Stomach (tissue), 9 donors: ENCODE measurements around the gene TMIGD1. TPM values are rescaled to one million over a fixed set of nuclear protein-coding genes. Genes with fewer than 3 reads are reported as not detected.

Source experiments
- DNase-seq, 2 donors: peaks; one replicate each; pipeline versions ENCODE4 v3.0.0 to v3.0.0-alpha.2; 2013 to 2019
- H3K27ac ChIP-seq, 5 donors: fragments of 200-600 bp in 4 of 5; sonication (generic) in 4 of 5; one replicate each; pipeline ENCODE4 v1.5.1; 2013 to 2019; ENCODE audit warnings: mild to moderate bottlenecking in 1 of 5, moderate library complexity in 1 of 5
- H3K27me3 ChIP-seq, 3 donors: fragments of 200-600 bp; sonication (generic); one replicate each; pipeline ENCODE4 v1.5.1; 2017 to 2019; ENCODE audit warnings: mixed run types in 1 of 3
- H3K36me3 ChIP-seq, 4 donors: fragments of 200-600 bp; sonication (generic); 1 replicate in 3 of 4; 2 replicates in 1 of 4; pipeline ENCODE4 v1.5.1; 2016 to 2019
- H3K4me1 ChIP-seq, 4 donors: fragments of 200-600 bp; sonication (generic); one replicate each; pipeline ENCODE4 v1.5.1; 2016 to 2019
- H3K4me3 ChIP-seq, 4 donors: fragments of 200-600 bp; sonication (generic) in 3 of 4; one replicate each; pipeline ENCODE4 v1.5.1; 2016 to 2019; ENCODE audit warnings: mild to moderate bottlenecking in 1 of 4
- H3K9me3 ChIP-seq, 4 donors: fragments of 200-600 bp; sonication (generic); one replicate each; pipeline ENCODE4 v1.5.1; 2016 to 2019
- EP300 ChIP-seq: sonication (generic); formaldehyde crosslinking; IDR thresholded peaks from one replicate; pipeline ENCODE4 v1.6.1; 2017; ENCODE audit warnings: antibody characterized with exemption
- POLR2A ChIP-seq, 4 donors: fragments of 450-650 bp; IDR thresholded peaks; one replicate each; pipeline ENCODE4 v1.6.1; 2016; ENCODE audit warnings: antibody characterized with exemption in 4 of 4, control low read depth in 2 of 4, mild to moderate bottlenecking in 1 of 4, moderate library complexity in 1 of 4
- POLR2AphosphoS5 ChIP-seq, 3 donors: sonication (generic); formaldehyde crosslinking; IDR thresholded peaks; one replicate each; pipeline ENCODE4 v1.6.1; 2016; ENCODE audit warnings: antibody characterized with exemption in 3 of 3
- WGBS, 5 donors: extraction: QIAGEN DNeasy Blood & Tissue Kit in 3 of 5; methylation state at CpG; one replicate each; pipeline versions ENCODE4 v1.1.5 to v1.1.7; 2013 to 2018; 5-methylcytosine and 5-hydroxymethylcytosine counted together
- intact Hi-C: fragments of 100-400 bp; cut with DNase I; formaldehyde crosslinking; loops from one replicate; pipeline ENCODE4 v1.15.1; 2023; ENCODE audit warnings: low total_unique reads
- polyA plus RNA-seq, 3 donors: library from polyadenylated mRNA; stranded (reverse); fragments of 200-250 nt; gene quantifications; one replicate each; pipeline ENCODE4 v1.2.3, GENCODE V29; 2013
- total RNA-seq, 5 donors: library from RNA; depleted of rRNA; stranded (reverse); fragments of >200 nt; gene quantifications; one replicate each; pipeline versions ENCODE4 v1.1.0 to v1.2.3, GENCODE V29; 2014 to 2016
- TF ChIP-seq, protein P1 (sequence below), 7 experiments: fragments of 450-650 bp in 4 of 7; fragments of 200-600 bp in 3 of 7; sonication (generic) in 3 of 7; IDR thresholded peaks; one replicate each; pipeline ENCODE4 v1.5.1; 2016 to 2019; ENCODE audit warnings: antibody characterized with exemption in 7 of 7, control low read depth in 2 of 7, mild to moderate bottlenecking in 1 of 7
- donor health status: healthy with polysubstance abuse.
- donor health status: Bipolar disorder and iron deficiency.
- donor health status: healthy.

TMIGD1 gene
- total and polyA plus RNA-seq, 8 donors = 1.1 TPM; not detected in 7

DNA sequence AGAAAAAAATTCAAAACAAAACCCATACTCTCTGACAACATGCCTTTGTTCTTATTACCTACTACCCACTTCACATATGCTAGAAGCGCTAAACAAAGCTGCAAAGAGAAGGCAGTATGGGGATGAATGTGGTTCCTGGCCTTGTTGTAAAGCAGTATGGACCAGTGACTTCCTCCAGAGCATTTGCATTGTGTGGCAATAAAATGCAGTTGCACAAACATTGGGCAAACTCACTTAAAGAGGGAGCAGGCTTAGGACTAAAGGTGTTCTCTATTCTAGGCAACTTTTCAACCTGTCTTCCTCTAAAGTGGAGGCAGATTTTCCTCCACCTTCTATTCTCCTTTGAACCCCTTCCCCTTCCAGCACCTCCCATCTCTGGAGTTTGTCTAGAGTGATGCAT, 17.1 kb downstream of the TMIGD1 start:
- TF ChIP-seq EP300 = no peak
- no peaks in the 10 kb centered on the region for H3K36me3 ChIP-seq
- no peaks in the 10 kb centered on the region for H3K27me3 ChIP-seq
- intact Hi-C loops = no loop called here
- 92 to 100% (median 97%) methylated on average over 1 of the region's 1 CpG for WGBS, 5 donors
- H3K27ac ChIP-seq = no peak overlapping the region
- H3K9me3 ChIP-seq = no peaks in the 10 kb centered on the region
- no peak for DNase-seq
- no peak overlapping the region for H3K4me3 ChIP-seq
- no peaks in the 10 kb centered on the region for H3K4me1 ChIP-seq

DNA sequence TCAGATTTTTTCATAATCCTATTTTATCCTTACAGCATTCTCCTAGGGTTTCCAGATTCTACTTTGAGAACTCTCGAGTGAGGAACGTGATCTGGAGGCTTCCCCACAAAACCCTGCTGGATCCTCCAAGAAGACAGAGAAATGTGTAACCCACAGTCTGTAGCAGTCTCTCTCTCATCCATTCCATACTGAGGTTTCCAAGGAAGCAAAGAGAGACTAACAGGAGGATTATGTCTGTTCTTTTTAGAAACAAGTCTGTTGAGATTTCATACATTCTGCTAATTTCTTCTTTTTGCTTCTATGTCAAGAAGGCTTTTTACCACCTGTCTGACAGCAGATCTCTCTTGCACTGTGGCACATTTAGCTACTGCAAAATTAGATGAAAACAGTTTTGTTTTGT, 18.8 kb downstream of the TMIGD1 start:
- WGBS, 5 donors = 61 to 76% (median 70%) methylated on average over 2 of the region's 2 CpGs
- Histone ChIP-seq H3K27ac (no peak overlapping the region), H3K4me1 (no peaks in the 10 kb centered on the region), H3K27me3 (no peaks in the 10 kb centered on the region), H3K4me3 (no peak overlapping the region), H3K9me3 (no peaks in the 10 kb centered on the region), H3K36me3 (no peaks in the 10 kb centered on the region)
- intact Hi-C loops = no loop called here
- no peak for DNase-seq
- TF ChIP-seq, protein P1, sequence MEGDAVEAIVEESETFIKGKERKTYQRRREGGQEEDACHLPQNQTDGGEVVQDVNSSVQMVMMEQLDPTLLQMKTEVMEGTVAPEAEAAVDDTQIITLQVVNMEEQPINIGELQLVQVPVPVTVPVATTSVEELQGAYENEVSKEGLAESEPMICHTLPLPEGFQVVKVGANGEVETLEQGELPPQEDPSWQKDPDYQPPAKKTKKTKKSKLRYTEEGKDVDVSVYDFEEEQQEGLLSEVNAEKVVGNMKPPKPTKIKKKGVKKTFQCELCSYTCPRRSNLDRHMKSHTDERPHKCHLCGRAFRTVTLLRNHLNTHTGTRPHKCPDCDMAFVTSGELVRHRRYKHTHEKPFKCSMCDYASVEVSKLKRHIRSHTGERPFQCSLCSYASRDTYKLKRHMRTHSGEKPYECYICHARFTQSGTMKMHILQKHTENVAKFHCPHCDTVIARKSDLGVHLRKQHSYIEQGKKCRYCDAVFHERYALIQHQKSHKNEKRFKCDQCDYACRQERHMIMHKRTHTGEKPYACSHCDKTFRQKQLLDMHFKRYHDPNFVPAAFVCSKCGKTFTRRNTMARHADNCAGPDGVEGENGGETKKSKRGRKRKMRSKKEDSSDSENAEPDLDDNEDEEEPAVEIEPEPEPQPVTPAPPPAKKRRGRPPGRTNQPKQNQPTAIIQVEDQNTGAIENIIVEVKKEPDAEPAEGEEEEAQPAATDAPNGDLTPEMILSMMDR (IDR thresholded peaks at IDR 0.05) = no peak
- no peak for TF ChIP-seq POLR2AphosphoS5 (IDR thresholded peaks at IDR 0.05)
- TF ChIP-seq POLR2A (IDR thresholded peaks at IDR 0.05) = no peak
- TF ChIP-seq EP300 = no peak

DNA sequence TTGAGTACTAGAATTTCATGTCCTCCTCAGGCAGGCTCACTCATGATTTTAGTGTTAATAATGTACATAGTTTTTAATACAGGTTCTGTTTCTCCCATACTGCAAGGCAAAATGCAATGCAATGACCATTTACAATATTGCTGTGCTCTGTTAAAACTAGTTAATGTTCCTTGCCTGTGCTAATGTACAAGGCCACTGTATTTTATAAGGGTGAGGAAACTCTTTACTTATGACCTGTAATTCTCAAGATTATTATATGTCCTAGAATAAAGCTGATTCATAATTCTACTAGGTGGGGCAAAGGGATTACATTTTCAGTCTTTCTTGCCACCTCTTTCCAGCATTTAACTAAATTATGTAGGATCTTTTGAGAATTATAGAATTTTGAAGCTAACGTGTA, 19.4 kb downstream of the TMIGD1 start:
- Histone ChIP-seq H3K36me3 (no peaks in the 10 kb centered on the region), H3K9me3 (no peaks in the 10 kb centered on the region), H3K4me3 (no peak overlapping the region), H3K27ac (no peak overlapping the region), H3K27me3 (no peaks in the 10 kb centered on the region), H3K4me1 (no peaks in the 10 kb centered on the region)
- 38 to 56% (median 50%) methylated on average over 1 of the region's 1 CpG for WGBS, 5 donors
- intact Hi-C loops = no loop called here
- TF ChIP-seq EP300 = no peak
- TF ChIP-seq, protein P1 (IDR thresholded peaks at IDR 0.05) = no peak
- TF ChIP-seq POLR2AphosphoS5 (IDR thresholded peaks at IDR 0.05) = no peak
- no peak for TF ChIP-seq POLR2A (IDR thresholded peaks at IDR 0.05)
- no peak for DNase-seq

DNA sequence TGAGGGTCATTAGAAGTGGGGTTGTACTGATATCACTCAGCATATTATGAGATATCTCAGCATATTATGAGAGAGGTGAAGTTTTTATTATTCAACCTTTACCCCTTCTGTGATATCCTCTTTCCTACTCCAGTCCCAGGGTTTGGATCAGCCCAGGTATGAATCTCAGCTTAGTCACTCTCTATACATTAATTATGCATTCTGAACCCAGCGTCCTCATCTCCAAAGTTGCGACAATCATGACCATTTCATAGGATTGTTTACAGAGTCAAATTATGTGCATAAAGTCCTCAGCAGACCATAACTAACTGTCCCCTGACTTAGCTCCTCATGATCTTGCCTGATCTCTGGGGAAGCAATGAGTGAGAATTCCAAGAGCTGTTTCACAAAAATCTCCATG, 21.6 kb downstream of the TMIGD1 start:
- Histone ChIP-seq H3K27me3 (no peaks in the 10 kb centered on the region), H3K4me3 (no peak overlapping the region), H3K9me3 (no peaks in the 10 kb centered on the region), H3K4me1 (no peaks in the 10 kb centered on the region), H3K27ac (no peak overlapping the region), H3K36me3 (no peaks in the 10 kb centered on the region)
- TF ChIP-seq POLR2A (IDR thresholded peaks at IDR 0.05) (no peak), POLR2AphosphoS5 (IDR thresholded peaks at IDR 0.05) (no peak), EP300 (no peak)
- TF ChIP-seq, protein P1 (IDR thresholded peaks at IDR 0.05) = no peak
- intact Hi-C loops = no loop called here
- DNase-seq = no peak
- 50 to 72% (median 65%) methylated on average over 2 of the region's 2 CpGs for WGBS, 5 donors

DNA sequence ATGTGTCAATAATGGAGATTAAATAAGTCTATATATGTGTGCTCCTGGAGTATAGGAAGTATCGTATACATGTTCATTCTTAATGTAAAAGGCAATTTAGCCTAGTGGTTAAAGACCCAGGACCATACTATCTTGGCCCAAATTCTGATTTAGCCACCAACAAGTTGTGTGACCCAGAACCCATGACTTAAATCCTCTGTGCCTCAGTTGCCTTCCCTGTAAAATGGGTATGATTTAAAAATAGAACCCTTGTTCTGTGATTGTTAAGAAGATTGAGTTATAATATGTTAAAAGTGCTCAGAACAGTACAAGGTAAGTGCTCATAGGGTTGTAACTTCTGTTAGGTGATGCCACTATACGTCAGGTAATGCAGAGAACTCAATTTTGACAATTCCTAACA, 23.3 kb downstream of the TMIGD1 start:
- no peaks in the 10 kb centered on the region for H3K27me3 ChIP-seq
- intact Hi-C loops = no loop called here

More for the DNA sequence above, 23.3 kb downstream of the TMIGD1 start:
- no peaks in the 10 kb centered on the region for H3K9me3 ChIP-seq
- H3K27ac ChIP-seq = no peak overlapping the region
- no peak overlapping the region for H3K4me3 ChIP-seq
- WGBS, 5 donors = 93 to 97% (median 96%) methylated on average over 2 of the region's 2 CpGs
- H3K4me1 ChIP-seq = no peaks in the 10 kb centered on the region
- H3K36me3 ChIP-seq = no peaks in the 10 kb centered on the region
- DNase-seq = no peak
- TF ChIP-seq POLR2A (IDR thresholded peaks at IDR 0.05) = no peak
- no peak for TF ChIP-seq EP300
- no peak for TF ChIP-seq POLR2AphosphoS5 (IDR thresholded peaks at IDR 0.05)
- TF ChIP-seq, protein P1 (IDR thresholded peaks at IDR 0.05) = no peak
